Skeletal muscle cell (primary cell): ENCODE data around the gene ENOX1.
"Not testable (repeated sequence)": the region's sequence is repeated elsewhere in the genome, so short reads cannot be mapped to it uniquely, and the experiment has no call there.

ENCODE experiments used
- DNase-seq: peaks from one replicate; pipeline ENCODE4 v3.0.0-alpha.2; 2010; ENCODE audit warnings: low read depth
- H3K4me3 ChIP-seq: 2 replicates; pipeline ENCODE4 v1.5.1; 2011; ENCODE audit warnings: low read depth, mild to moderate bottlenecking, control low read depth, low read length, moderate library complexity

Gene ENOX1

DNA sequence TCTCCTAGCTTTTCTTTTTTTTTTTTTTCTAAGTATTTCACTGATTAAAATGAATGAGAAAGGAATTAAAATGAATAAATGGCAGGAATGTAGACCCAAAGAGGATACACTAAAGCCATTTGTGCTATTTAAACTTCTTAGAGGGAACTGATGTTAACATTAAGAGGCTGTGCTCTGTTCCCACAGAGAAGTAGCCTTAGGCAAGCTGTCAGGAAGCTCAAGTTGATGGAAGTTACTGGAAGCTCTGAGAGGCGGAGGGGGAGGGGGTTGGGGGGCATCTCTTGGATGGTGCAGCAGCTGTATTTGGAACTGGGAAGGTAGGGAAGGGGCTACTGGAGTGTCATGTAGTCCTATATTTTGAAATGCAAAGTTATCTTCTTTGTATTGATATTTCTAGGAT, 595.2 kb downstream of the ENOX1 start:
- no peak for DNase-seq

DNA sequence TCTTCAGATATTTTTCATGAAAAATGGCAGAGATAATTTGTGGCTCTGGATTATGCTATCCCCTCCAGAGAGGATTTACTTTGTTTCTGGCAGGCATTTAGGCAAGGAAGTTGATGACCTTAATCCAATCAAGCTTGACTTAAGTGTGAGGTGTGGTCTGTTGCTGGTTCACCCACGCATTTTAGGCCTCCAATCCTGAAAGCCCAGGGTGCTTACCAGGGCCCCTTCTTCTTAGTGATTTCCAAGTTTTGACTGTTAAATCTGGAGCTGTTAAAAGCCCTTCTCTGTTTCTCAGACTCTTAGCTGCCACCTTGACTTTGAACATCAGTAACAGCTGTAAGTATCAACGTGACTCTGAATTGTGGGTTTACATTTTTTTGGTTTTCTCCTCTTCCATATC, 601.5 kb downstream of the ENOX1 start:
- no peak overlapping the region for H3K4me3 ChIP-seq

More for the DNA sequence above, 595.2 kb downstream of the ENOX1 start:
- H3K4me3 ChIP-seq = no peak overlapping the region

DNA sequence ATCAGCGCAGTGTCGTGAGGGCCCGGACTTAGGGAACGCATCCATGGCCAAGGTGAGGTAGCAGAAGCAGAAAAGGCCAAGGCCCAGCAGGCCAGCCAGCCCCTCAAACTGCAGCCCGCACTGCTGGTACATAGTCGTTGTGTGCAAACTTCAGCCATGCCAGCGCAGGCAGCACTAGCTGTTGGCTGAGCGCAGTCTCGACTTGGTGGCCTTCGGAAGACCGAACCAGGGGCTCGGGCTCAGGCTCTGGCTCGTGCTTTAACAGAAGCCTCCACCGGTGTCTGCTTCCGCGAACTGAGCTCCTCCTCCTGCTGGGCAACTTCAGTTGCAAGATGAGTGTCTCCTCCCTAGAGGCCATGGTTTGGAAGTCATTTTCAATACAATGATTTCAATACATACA, 605.9 kb downstream of the ENOX1 start:
- DNase-seq = no peak
- H3K4me3 ChIP-seq = no peak overlapping the region

More for the DNA sequence above, 601.5 kb downstream of the ENOX1 start:
- DNase-seq = no peak

DNA sequence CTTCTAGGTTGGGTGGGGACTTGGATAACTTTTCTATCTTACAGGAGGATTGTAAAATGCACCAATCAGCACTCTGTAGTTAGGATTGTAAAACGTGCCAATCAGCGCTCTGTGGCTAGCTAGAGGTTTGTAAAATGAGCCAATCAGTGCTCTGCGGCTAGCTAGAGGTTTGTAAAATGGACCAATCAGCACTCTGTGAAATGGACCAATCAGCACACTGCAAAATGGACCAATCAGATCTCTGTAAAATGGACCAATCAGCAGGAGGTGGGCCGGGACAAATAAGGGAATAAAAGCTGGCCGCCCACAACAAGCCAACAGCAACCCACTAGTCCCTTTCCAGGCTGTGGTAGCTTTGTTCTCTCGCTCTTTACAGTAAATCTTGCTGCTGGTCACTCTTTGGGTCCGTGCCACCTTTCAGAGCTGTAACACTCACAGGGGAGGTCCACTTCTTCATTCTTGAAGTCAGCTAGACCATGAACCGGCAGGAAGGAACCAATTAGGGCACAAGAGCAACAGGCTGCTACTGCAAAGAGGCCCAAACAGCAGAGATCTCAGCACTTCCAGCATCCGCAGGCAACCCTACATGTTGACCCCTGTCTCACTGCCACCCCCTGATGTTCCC, 606.6 kb downstream of the ENOX1 start:
- H3K4me3 ChIP-seq = no peak overlapping the region
- no peak for DNase-seq

DNA sequence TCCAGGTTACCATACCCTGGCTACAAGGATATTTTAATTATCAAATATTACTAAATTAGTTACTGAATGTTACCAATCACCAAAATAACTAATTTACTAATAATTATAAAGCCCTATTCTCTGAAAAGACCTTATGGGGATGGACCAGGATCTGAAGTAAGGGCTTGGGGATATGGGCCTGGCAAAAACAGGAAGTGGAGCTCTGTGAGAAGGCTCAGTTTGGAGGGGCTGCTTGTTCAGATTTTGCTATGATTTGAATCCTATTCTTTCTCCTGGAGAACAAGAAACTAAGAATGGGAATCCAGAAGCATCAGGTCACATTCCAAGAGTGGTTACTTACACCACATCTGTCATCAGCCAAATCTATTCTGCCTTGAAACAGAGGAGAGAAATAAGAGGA, 615.3 kb downstream of the ENOX1 start:
- no peak for DNase-seq
- no peak overlapping the region for H3K4me3 ChIP-seq

DNA sequence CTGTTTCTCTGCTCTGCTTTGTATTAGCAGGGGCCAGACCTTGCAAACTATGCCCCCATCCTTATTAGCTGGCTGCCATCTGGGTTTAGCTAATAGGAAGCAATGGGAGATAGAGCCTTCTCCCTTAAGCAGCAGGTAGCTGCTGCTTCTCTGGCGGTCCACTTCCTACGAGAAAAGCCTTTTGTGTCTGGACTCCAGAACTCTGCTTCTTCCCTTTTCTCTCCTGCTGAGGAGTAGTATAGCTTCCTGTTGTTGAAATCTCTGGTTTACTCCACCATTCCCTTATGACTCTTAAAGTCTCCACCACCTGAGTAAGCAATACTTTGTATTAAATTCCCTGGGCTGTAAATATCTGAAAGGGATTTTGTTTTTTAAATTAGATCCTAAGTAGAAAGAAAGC, 616.3 kb downstream of the ENOX1 start:
- no peak for DNase-seq
- no peak overlapping the region for H3K4me3 ChIP-seq

DNA sequence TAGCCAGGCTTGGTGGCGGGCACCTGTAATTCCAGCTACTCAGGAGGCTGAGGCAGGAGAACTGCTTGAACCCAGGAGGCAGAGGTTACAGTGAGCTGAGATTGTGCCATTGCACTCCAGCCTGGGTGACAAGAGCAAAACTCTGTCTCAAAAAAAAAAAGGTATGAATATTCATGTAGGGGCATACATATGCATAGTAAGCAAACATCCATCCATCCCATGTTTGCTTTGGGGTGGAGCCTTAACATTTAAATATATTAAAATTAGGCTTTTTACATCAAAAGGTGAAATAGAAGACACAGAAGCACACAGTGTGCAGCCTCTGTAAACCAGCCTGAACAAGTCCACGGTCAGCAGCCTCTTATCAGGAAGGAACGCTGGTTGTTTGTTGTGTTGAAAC, 618.3 kb downstream of the ENOX1 start:
- not testable (repeated sequence) for H3K4me3 ChIP-seq, DNase-seq

DNA sequence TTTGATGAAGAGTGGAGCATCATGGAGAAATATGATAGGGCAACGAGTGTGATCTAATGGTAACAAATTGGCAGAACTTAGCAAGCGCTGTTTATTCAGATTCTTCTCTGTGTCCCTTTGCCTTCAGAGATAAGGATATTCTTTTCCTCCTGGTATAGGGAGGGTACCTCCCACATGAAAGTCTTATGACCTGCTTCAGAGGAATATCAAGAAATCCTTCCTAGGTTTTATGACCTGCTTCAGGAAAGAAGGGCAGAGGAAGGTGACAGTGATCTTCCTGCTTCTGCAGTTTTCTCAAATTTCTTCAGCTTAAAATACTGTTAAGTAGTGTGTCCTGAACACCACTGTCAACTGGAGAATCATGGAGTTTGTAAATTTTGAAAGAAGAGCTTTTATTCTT, 619.0 kb downstream of the ENOX1 start:
- no peak overlapping the region for H3K4me3 ChIP-seq
- no peak for DNase-seq

DNA sequence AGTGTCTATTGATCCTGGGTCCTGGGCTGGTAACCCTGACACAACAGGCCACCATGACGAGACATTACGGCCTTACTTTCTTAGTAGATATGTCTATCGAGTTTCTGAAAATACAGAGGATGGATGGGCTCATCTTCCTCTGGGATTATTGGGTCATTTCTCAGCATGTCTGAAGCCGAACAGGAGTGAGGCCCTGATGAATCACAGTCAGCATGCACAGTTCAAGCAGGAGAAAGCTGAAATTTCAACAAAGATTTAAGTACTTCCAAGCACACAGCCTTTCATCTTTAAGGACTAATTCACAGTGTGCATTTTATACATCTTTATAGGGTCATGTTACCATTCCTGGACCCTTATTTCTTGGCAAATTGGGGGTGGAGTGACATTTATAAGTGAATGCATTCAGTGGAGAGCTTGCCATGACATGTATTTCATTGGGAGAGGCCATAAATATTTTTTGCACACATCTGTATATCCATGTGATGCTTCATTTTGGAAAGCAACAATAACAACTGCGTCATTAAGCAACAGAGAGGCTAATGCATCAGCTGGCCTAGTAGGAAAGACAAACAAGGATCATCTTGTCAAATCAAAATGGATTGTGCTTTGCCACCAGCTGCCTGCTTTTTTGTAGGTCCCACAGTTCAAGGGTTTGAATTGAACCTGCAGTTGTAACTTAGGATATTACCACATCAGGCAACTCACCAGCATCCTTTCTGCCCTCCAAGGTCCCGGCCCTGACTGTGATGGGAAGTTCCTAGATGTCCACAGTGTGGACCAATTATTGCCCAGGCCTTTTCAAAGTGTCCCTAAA, 619.9 kb downstream of the ENOX1 start:
- no peak overlapping the region for H3K4me3 ChIP-seq
- DNase-seq = peak; percentile 16
